ENCODE measurements around the gene IARS2.

GRCh38 chr1:220062629-220063028 lies 31.3 kb upstream of the IARS2 start:
- TF ChIP-seq POLR2A (IDR thresholded peaks at IDR 0.05; ENCODE audit: borderline replicate concordance, extremely low read depth, insufficient read depth, insufficient read length), result no peak
- TF ChIP-seq, protein P1, sequence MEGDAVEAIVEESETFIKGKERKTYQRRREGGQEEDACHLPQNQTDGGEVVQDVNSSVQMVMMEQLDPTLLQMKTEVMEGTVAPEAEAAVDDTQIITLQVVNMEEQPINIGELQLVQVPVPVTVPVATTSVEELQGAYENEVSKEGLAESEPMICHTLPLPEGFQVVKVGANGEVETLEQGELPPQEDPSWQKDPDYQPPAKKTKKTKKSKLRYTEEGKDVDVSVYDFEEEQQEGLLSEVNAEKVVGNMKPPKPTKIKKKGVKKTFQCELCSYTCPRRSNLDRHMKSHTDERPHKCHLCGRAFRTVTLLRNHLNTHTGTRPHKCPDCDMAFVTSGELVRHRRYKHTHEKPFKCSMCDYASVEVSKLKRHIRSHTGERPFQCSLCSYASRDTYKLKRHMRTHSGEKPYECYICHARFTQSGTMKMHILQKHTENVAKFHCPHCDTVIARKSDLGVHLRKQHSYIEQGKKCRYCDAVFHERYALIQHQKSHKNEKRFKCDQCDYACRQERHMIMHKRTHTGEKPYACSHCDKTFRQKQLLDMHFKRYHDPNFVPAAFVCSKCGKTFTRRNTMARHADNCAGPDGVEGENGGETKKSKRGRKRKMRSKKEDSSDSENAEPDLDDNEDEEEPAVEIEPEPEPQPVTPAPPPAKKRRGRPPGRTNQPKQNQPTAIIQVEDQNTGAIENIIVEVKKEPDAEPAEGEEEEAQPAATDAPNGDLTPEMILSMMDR (IDR thresholded peaks at IDR 0.05 in 2 of 3, conservative IDR thresholded peaks at IDR 0.05 in 1 of 3; ENCODE audit: borderline replicate concordance in 1 of 3, insufficient read depth in 1 of 3, low read depth in 2 of 3, low read length in 2 of 3), result no peak
- TF ChIP-seq SP1 (IDR thresholded peaks at IDR 0.05; ENCODE audit: low read depth), result no peak
- TF ChIP-seq REST (IDR thresholded peaks at IDR 0.05; ENCODE audit: low read depth), result no peak
- TF ChIP-seq, protein P2, sequence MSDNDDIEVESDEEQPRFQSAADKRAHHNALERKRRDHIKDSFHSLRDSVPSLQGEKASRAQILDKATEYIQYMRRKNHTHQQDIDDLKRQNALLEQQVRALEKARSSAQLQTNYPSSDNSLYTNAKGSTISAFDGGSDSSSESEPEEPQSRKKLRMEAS (IDR thresholded peaks at IDR 0.05), result no peak
- TF ChIP-seq EZH2phosphoT487 (IDR thresholded peaks at IDR 0.05; ENCODE audit: borderline replicate concordance), result no peak
- TF ChIP-seq CBX3 (IDR thresholded peaks at IDR 0.05; ENCODE audit: low read depth), result no peak
- TF ChIP-seq SIN3A (IDR thresholded peaks at IDR 0.05; ENCODE audit: low read depth), result no peak
- no peak for TF ChIP-seq EZH2 (IDR thresholded peaks at IDR 0.05)
- no peak for TF ChIP-seq SRF (IDR thresholded peaks at IDR 0.05; ENCODE audit: low read depth)
- no peak for TF ChIP-seq JUND (IDR thresholded peaks at IDR 0.05)
